ENCODE results near the gene ADAMTS19. TPM values are rescaled to one million over a fixed set of nuclear protein-coding genes. Genes with fewer than 3 reads are reported as not detected.
"Not testable (repeated sequence)": the region's sequence is repeated elsewhere in the genome, so short reads cannot be mapped to it uniquely, and the experiment has no call there.

Gene ADAMTS19
- total RNA-seq, 1 experiment from 2014 or later = not detected

- DNase-seq (ENCODE audit: extremely low read depth, low read depth) = not testable (repeated sequence)
Measured at GRCh38 chr5:129584496-129584895, 124.4 kb downstream of the ADAMTS19 start.

GRCh38 chr5:129591508-129592160, 131.5 kb downstream of the ADAMTS19 start:
- DNase-seq (ENCODE audit: extremely low read depth, low read depth) = no peak

- no peak for DNase-seq (ENCODE audit: extremely low read depth, low read depth)
Measured at GRCh38 chr5:129593525-129593924, 133.4 kb downstream of the ADAMTS19 start.

- no peak for DNase-seq (ENCODE audit: extremely low read depth, low read depth)
Measured at GRCh38 chr5:129601576-129601975, 141.5 kb downstream of the ADAMTS19 start.

GRCh38 chr5:129608350-129608749, 148.3 kb downstream of the ADAMTS19 start:
- no peak for DNase-seq (ENCODE audit: extremely low read depth, low read depth)

GRCh38 chr5:129609710-129610109, 149.6 kb downstream of the ADAMTS19 start:
- no peak for DNase-seq (ENCODE audit: extremely low read depth, low read depth)

- no peak for DNase-seq (ENCODE audit: extremely low read depth, low read depth)
Measured at GRCh38 chr5:129616517-129616916, 156.4 kb downstream of the ADAMTS19 start.

- no peak for DNase-seq (ENCODE audit: extremely low read depth, low read depth)
Measured at GRCh38 chr5:129617206-129617605, 157.1 kb downstream of the ADAMTS19 start.

GRCh38 chr5:129619782-129620181, 159.7 kb downstream of the ADAMTS19 start:
- no peak for DNase-seq (ENCODE audit: extremely low read depth, low read depth)

- DNase-seq (ENCODE audit: extremely low read depth, low read depth) = no peak
Measured at GRCh38 chr5:129622531-129622930, 162.4 kb downstream of the ADAMTS19 start.

- no peak for DNase-seq (ENCODE audit: extremely low read depth, low read depth)
Measured at GRCh38 chr5:129629575-129629974, 169.5 kb downstream of the ADAMTS19 start.

- no peak for DNase-seq (ENCODE audit: extremely low read depth, low read depth)
Measured at GRCh38 chr5:129630101-129630500, 170.0 kb downstream of the ADAMTS19 start.

GRCh38 chr5:129631961-129632360, 171.9 kb downstream of the ADAMTS19 start:
- no peak for DNase-seq (ENCODE audit: extremely low read depth, low read depth)

- not testable (repeated sequence) for DNase-seq (ENCODE audit: extremely low read depth, low read depth)
Measured at GRCh38 chr5:129637501-129637900, 177.4 kb downstream of the ADAMTS19 start.

- no peak for DNase-seq (ENCODE audit: extremely low read depth, low read depth)
Measured at GRCh38 chr5:129639331-129639730, 179.2 kb downstream of the ADAMTS19 start.

- DNase-seq (ENCODE audit: extremely low read depth, low read depth) = no peak
Measured at GRCh38 chr5:129652349-129653056, 192.4 kb downstream of the ADAMTS19 start.

- DNase-seq (ENCODE audit: extremely low read depth, low read depth) = no peak
Measured at GRCh38 chr5:129653057-129653375, 192.9 kb downstream of the ADAMTS19 start.

- DNase-seq (ENCODE audit: extremely low read depth, low read depth) = no peak
Measured at GRCh38 chr5:129653442-129653841, 193.3 kb downstream of the ADAMTS19 start.

- no peak for DNase-seq (ENCODE audit: extremely low read depth, low read depth)
Measured at GRCh38 chr5:129656952-129657351, 196.9 kb downstream of the ADAMTS19 start.

- no peak for DNase-seq (ENCODE audit: extremely low read depth, low read depth)
Measured at GRCh38 chr5:129658801-129659200, 198.7 kb downstream of the ADAMTS19 start.

GRCh38 chr5:129661366-129662035, 201.4 kb downstream of the ADAMTS19 start:
- no peak for DNase-seq (ENCODE audit: extremely low read depth, low read depth)
